ENCODE data around the gene TPRN.

TPRN gene

DNA sequence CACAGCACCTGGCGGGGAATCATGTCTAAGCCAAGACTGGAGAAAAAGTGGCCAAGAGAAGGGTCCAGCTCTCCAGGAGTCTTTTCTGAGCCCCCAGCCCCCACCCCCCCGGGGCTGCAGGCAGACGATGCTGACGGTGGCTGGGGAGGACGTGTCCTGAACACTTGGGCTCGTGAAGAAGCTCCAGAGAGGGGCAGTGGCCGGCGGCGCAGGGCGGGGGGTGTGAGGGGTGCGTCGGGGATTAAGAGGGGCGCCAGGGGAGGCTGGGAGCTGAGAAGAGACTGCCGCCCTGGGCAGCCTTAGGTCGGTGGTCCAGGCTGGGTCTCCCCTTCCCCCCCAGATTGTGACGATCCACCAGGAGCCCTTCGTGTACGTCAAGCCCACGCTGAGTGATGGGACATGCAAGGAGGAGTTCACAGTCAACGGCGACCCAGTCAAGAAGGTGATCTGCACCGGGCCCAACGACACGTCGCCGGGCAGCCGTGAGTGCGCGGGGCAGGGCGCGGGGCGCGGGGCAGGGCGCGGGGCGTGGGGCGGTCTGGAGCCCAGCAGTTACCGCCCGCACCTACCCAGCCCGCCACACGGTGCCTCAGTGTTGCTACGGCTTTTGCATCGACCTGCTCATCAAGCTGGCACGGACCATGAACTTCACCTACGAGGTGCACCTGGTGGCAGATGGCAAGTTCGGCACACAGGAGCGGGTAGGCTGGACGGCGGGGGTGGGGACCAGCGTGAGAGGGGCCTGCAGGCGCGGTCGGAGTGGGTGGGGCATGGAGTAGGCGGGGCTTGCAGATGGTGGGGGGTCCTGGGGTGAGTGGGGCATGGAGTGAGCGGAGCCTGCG, 39.6 kb downstream of the TPRN start:
- no peak overlapping the region for H3K9ac ChIP-seq (ENCODE audit: low read length)
- no peak overlapping the region for H3K27ac ChIP-seq (ENCODE audit: low read length)
- peaks cover 89% of the 10 kb centered on the region for H3K27me3 ChIP-seq (ENCODE audit: control insufficient read depth, insufficient read depth, low read length)
- no peaks in the 10 kb centered on the region for H3K9me3 ChIP-seq (ENCODE audit: control insufficient read depth, low read depth, low read length)
- H3K4me1 ChIP-seq (ENCODE audit: control insufficient read depth, low read depth, low read length) = no peaks in the 10 kb centered on the region
- H3K36me3 ChIP-seq (ENCODE audit: control insufficient read depth, low read depth, low read length) = no peaks in the 10 kb centered on the region
- H3K4me3 ChIP-seq (ENCODE audit: low read length) = no peak overlapping the region

DNA sequence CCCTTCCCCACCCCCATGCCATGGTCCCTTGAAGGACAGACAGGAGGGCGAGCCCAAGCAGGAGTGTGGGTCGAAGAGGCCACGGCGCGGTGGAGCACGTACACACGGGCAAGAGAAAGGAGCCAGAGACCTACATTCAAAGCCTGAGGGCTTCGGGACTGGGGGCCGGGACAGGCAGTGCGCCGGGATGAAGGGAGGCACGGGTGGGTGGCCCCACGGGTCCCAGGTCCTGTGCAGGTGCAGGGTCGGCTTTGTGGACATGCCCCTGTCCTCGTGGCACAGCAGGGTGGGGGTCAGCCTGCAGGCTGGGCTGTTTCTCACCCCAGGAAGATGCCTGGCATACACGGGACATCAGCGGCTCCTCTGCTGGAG, 40.5 kb downstream of the TPRN start:
- no peaks in the 10 kb centered on the region for H3K36me3 ChIP-seq (ENCODE audit: control insufficient read depth, low read depth, low read length)
- H3K4me3 ChIP-seq (ENCODE audit: low read length) = no peak overlapping the region
- no peaks in the 10 kb centered on the region for H3K9me3 ChIP-seq (ENCODE audit: control insufficient read depth, low read depth, low read length)
- no peaks in the 10 kb centered on the region for H3K4me1 ChIP-seq (ENCODE audit: control insufficient read depth, low read depth, low read length)
- peaks cover 80% of the 10 kb centered on the region for H3K27me3 ChIP-seq (ENCODE audit: control insufficient read depth, insufficient read depth, low read length)
- H3K27ac ChIP-seq (ENCODE audit: low read length) = no peak overlapping the region
- no peak overlapping the region for H3K9ac ChIP-seq (ENCODE audit: low read length)

DNA sequence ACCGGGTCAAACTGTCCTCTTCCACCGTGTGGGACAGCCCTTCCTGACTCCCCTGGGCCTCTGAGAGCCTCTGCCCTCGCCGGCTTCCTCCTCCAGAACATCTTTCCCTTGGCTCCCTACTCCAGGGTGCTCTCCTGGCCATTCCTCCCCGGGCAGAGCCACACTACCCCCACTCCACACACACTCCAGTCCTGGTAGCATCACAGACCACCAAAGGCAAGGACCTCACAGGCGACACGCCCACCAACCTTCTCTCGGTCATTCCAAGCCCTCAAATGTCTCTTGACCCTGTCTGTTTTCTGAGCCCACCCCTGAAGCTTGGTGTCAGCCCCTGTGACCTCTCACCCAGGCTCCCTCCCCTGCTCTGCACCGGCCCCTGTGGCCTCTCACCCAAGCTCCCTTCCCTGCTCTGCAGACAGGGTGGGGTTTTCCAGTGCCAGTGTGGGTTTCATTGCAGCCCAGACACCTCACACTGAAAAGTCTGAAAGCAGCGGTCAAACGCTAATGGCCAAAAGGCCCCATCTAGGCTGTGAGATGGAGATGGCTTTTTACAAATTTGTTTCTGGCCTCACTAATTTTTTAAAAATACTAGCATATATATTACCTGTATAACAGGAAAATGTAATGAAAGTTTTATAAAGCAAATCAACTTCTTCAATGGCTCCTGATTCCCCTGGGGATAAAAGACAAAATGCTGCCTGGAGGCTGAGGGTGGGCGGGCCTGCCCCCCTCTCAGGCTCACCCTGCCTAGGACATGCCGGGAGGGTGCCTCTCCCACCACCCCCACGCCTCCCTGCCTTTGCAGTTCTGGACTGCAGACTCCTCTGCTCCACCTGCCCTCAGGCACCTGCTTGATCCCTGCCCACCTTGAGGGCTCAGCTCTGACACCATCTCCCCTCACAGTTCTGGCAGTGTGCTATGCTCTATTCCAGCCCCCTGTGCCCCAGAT, 41.2 kb downstream of the TPRN start:
- H3K27ac ChIP-seq (ENCODE audit: low read length) = no peak overlapping the region
- H3K4me1 ChIP-seq (ENCODE audit: control insufficient read depth, low read depth, low read length) = no peaks in the 10 kb centered on the region

DNA sequence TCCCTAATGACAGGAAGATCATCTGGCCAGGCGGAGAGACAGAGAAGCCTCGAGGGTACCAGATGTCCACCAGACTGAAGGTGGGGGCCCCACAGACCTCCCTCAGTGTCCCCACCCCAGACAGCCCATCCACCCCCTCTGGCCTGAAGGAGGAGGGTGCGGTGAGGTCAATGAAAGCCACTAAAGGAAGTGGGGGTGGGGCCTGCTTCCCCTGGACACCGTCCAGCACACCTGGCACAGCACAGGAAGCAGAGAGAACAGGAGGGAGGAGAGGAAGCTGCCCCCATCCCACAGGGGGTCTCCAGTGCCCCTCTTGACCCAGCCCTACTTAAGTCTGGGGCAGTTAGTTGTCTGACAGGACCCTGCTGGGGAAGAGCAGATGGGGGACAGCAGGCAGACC, 41.9 kb downstream of the TPRN start:
- H3K27ac ChIP-seq (ENCODE audit: low read length) = no peak overlapping the region
- H3K4me3 ChIP-seq (ENCODE audit: low read length) = no peak overlapping the region
- no peaks in the 10 kb centered on the region for H3K36me3 ChIP-seq (ENCODE audit: control insufficient read depth, low read depth, low read length)
- H3K9me3 ChIP-seq (ENCODE audit: control insufficient read depth, low read depth, low read length) = no peaks in the 10 kb centered on the region
- peaks cover 66% of the 10 kb centered on the region for H3K27me3 ChIP-seq (ENCODE audit: control insufficient read depth, insufficient read depth, low read length)
- H3K9ac ChIP-seq (ENCODE audit: low read length) = no peak overlapping the region
- H3K4me1 ChIP-seq (ENCODE audit: control insufficient read depth, low read depth, low read length) = no peaks in the 10 kb centered on the region

More for the DNA sequence above, 41.2 kb downstream of the TPRN start:
- Histone ChIP-seq H3K9ac (ENCODE audit: low read length) (no peak overlapping the region), H3K9me3 (ENCODE audit: control insufficient read depth, low read depth, low read length) (no peaks in the 10 kb centered on the region), H3K36me3 (ENCODE audit: control insufficient read depth, low read depth, low read length) (no peaks in the 10 kb centered on the region), H3K4me3 (ENCODE audit: low read length) (no peak overlapping the region), H3K27me3 (ENCODE audit: control insufficient read depth, insufficient read depth, low read length) (peaks cover 73% of the 10 kb centered on the region)

DNA sequence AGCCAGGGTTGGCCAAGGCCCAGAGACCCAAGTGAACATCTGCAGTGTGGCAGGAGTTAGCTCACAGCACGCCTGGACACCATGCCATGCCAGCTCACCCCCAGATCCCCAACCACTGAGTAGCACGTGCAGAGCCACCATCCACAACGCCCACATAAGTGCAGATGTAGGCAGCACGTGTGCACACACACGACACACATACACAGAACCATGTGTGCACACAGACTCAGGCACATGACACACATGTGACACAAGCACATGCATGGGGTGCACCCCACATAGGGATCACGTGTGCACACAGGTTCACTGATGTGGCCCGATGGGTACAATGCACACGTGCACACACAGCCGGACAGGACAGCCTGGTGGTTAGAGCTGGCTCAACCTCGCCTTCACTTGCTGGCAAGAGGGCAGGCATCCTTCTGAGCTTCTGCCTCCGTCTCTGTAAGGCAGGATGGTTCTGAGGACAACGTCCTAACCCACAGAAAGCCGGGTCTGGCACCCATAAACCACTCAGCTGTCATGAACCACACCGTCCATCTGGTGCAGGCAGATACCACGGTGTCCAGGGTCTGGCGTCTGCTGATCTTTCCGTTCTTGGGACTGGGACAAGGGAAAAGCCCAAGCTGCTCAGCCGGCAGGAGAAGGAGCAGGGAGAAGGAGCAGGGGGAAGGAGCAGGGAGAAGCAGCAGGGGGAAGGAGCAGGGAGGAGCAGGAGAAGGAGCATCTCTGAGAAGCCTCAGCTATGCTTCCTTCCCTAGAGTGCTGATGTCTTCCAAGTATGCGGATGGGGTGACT, 42.7 kb downstream of the TPRN start:
- Histone ChIP-seq H3K4me1 (ENCODE audit: control insufficient read depth, low read depth, low read length) (no peaks in the 10 kb centered on the region), H3K27me3 (ENCODE audit: control insufficient read depth, insufficient read depth, low read length) (peaks cover 57% of the 10 kb centered on the region), H3K9me3 (ENCODE audit: control insufficient read depth, low read depth, low read length) (no peaks in the 10 kb centered on the region), H3K36me3 (ENCODE audit: control insufficient read depth, low read depth, low read length) (no peaks in the 10 kb centered on the region), H3K27ac (ENCODE audit: low read length) (no peak overlapping the region), H3K4me3 (ENCODE audit: low read length) (no peak overlapping the region), H3K9ac (ENCODE audit: low read length) (no peak overlapping the region)

DNA sequence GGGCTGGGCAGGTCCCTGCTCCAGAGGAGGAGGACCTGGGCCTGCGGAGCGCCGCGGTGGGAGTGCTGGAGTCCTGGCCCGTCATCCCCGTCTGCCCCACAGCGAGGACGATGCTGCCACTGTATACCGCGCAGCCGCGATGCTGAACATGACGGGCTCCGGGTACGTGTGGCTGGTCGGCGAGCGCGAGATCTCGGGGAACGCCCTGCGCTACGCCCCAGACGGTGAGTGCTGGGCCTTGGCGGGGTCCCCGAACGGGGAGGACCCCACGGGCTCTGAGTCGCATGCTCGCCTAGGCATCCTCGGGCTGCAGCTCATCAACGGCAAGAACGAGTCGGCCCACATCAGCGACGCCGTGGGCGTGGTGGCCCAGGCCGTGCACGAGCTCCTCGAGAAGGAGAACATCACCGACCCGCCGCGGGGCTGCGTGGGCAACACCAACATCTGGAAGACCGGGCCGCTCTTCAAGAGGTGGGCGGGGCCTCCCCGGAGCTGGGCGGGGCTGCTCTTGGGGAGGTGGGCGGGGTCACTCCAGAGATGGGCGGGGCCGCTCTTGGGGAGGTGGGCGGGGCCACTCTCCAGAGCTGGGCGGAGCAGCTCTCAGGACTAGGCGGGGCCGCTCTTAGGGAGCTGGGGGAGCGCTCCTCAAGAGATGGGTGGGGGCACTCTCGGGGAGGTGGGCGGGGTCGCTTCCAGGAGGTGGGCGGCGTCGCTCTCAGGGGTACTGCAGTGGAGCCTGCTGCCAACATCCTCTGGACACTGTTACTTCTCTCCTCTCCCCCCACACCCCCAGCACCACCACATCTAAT, 43.8 kb downstream of the TPRN start:
- Histone ChIP-seq H3K4me3 (ENCODE audit: low read length) (no peak overlapping the region), H3K27ac (ENCODE audit: low read length) (no peak overlapping the region), H3K9ac (ENCODE audit: low read length) (no peak overlapping the region), H3K4me1 (ENCODE audit: control insufficient read depth, low read depth, low read length) (no peaks in the 10 kb centered on the region), H3K36me3 (ENCODE audit: control insufficient read depth, low read depth, low read length) (no peaks in the 10 kb centered on the region), H3K9me3 (ENCODE audit: control insufficient read depth, low read depth, low read length) (no peaks in the 10 kb centered on the region), H3K27me3 (ENCODE audit: control insufficient read depth, insufficient read depth, low read length) (peaks cover 47% of the 10 kb centered on the region)

DNA sequence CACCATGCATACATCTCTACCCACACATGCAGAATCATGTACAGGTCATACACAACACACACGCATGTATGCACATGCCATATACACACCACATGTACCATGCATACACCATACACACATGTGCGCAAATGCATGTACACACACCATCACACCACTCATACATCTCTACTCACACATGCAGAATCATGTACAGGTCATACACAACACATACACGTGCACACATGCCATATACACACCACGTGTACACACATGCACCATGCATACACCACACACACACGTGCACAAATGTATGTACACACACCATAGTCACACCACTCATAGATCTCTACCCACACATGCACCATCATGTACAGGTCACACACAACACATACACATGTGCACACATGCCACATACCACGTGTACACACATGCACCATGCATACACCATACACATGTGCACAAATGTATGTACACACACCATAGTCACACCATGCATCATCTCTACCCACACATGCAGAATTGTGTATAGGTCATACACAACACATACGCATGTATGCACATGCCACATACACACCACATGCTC, 47.6 kb downstream of the TPRN start:
- H3K4me3 ChIP-seq (ENCODE audit: low read length) = no peak overlapping the region
- no peaks in the 10 kb centered on the region for H3K4me1 ChIP-seq (ENCODE audit: control insufficient read depth, low read depth, low read length)
- H3K27ac ChIP-seq (ENCODE audit: low read length) = no peak overlapping the region
- peaks cover 17% of the 10 kb centered on the region for H3K27me3 ChIP-seq (ENCODE audit: control insufficient read depth, insufficient read depth, low read length)
- H3K9me3 ChIP-seq (ENCODE audit: control insufficient read depth, low read depth, low read length) = no peaks in the 10 kb centered on the region
- no peak overlapping the region for H3K9ac ChIP-seq (ENCODE audit: low read length)
- no peaks in the 10 kb centered on the region for H3K36me3 ChIP-seq (ENCODE audit: control insufficient read depth, low read depth, low read length)

DNA sequence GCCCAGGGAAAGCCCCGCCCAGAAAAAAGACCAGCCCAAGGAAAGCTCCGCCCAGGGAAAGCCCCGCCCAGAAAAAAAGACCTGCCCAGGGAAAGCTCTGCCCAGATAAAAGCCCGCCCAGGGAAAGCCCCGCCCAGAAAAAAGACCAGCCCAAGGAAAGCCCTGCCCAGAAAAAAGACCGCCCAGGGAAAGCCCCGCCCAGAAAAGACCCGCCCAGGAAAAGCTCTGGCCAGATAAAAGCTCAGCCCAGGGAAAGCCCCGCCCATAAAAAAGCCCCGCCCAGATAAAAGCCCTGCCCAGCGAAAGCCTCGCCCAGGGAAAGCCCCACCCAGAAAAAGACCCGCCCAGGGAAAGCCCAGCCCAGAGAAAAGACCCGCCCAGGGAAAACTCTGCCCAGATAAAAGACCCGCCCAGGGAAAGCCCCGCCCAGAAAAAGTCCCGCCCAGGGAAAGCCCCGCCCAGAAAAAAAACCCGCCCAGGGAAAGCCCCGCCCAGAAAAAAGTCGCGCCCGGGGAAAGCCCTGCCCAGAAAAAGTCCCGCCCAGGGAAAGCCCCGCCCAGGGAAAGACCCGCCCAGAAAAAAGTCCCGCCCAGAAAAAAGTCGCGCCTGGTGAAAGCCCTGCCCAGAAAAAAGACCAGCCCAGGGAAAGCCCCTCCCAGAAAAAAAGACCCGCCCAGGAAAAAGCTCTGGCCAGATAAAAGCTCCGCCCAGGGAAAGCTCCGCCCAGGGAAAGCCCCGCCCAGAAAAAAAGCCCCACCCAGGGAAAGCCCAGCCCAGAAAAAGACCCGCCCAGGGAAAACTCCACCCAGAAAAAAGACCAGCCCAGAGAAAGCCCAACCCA, 49.7 kb downstream of the TPRN start:
- H3K36me3 ChIP-seq (ENCODE audit: control insufficient read depth, low read depth, low read length) = no peaks in the 10 kb centered on the region
- no peak overlapping the region for H3K9ac ChIP-seq (ENCODE audit: low read length)
- H3K4me3 ChIP-seq (ENCODE audit: low read length) = no peak overlapping the region
- no peaks in the 10 kb centered on the region for H3K9me3 ChIP-seq (ENCODE audit: control insufficient read depth, low read depth, low read length)
- no peaks in the 10 kb centered on the region for H3K4me1 ChIP-seq (ENCODE audit: control insufficient read depth, low read depth, low read length)
- peaks cover 13% of the 10 kb centered on the region for H3K27me3 ChIP-seq (ENCODE audit: control insufficient read depth, insufficient read depth, low read length)
- no peak overlapping the region for H3K27ac ChIP-seq (ENCODE audit: low read length)

DNA sequence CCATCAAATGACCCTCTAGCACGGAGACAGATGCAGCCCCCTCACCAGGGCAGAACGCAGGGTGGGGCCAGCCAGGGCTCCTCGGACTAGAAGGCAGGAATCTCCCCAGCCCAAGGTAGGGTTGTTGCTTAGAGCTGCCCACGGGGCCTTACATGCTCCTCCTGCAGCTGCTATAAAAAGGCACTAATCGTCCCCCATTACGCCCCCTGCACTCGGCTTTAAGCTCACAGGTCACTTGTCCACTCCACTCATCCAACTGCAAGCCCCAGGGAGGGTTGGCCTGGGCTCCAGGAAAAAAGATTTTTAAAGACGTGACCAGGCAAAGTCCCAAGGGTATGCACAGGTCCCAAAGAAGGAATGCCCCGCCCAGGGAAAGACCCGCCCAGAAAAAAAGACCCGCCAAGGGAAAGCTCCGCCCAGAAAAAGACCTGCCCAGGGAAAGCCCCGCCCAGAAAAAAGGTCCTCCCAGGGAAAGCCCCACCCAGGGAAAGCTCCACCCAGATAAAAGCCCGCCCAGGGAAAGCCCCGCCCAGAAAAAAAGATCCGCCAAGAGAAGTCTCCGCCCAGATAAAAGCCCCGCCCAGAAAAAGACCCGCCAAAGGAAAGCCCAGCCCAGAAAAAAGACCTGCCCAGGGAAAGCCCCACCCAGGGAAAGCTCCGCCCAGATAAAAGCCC, 50.5 kb downstream of the TPRN start:
- H3K27ac ChIP-seq (ENCODE audit: low read length) = no peak overlapping the region
- H3K9me3 ChIP-seq (ENCODE audit: control insufficient read depth, low read depth, low read length) = no peaks in the 10 kb centered on the region
- peaks cover 15% of the 10 kb centered on the region for H3K27me3 ChIP-seq (ENCODE audit: control insufficient read depth, insufficient read depth, low read length)
- no peak overlapping the region for H3K9ac ChIP-seq (ENCODE audit: low read length)
- no peaks in the 10 kb centered on the region for H3K4me1 ChIP-seq (ENCODE audit: control insufficient read depth, low read depth, low read length)
- no peak overlapping the region for H3K4me3 ChIP-seq (ENCODE audit: low read length)
- no peaks in the 10 kb centered on the region for H3K36me3 ChIP-seq (ENCODE audit: control insufficient read depth, low read depth, low read length)
